ENCODE data around the gene SLC39A7. TPM values are rescaled to one million over a fixed set of nuclear protein-coding genes. Genes with fewer than 3 reads are reported as not detected.

Gene SLC39A7
- total and polyA plus RNA-seq, 2 of the 13 experiments (the other 11 are each of a cell fraction or from before 2014, with no cell fraction given): 142 to 229 TPM

DNA sequence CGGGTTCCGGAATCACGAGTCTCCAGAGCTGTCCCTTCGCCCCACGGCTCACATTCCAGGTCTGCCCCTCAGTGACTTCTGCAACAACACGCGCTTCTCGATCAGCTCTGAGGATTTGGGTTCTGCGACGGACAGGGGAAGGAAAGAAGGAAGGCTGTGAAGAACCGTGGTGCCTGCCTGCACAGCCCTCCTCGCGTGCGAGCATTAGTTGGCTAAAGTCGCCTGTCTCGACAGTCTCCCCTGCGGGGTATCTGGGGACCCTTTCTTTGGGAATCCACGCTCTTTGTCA lies 47.9 kb downstream of the SLC39A7 start (continued):
- TF ChIP-seq THYN1 (CRISPR knock-in tag; IDR thresholded peaks at IDR 0.05; ENCODE audit: borderline replicate concordance, low read depth) (no peak), GZF1 (CRISPR knock-in tag; IDR thresholded peaks at IDR 0.05) (no peak), ONECUT2 (CRISPR knock-in tag; IDR thresholded peaks at IDR 0.05) (no peak), NRL (CRISPR knock-in tag; IDR thresholded peaks at IDR 0.05; ENCODE audit: borderline replicate concordance) (no peak), PBX2 (CRISPR knock-in tag; IDR thresholded peaks at IDR 0.05) (no peak), ZNF180 (CRISPR knock-in tag; IDR thresholded peaks at IDR 0.05; ENCODE audit: borderline replicate concordance, low read depth) (no peak), RFXANK (CRISPR knock-in tag; IDR thresholded peaks at IDR 0.05) (no peak), ZNF577 (CRISPR knock-in tag; IDR thresholded peaks at IDR 0.05; ENCODE audit: borderline replicate concordance, low read depth) (no peak), KLF11 (CRISPR knock-in tag; IDR thresholded peaks at IDR 0.05) (peak; percentile 6; the same call in 1 of the 2 replicates), SRSF9 (IDR thresholded peaks at IDR 0.05; ENCODE audit: borderline replicate concordance, insufficient read depth, low read depth, low read length, poor library complexity, severe bottlenecking) (no peak), RBM22 (optimal IDR thresholded peaks at IDR 0.05; ENCODE audit: low read length) (no peak), LCORL (IDR thresholded peaks at IDR 0.05) (no peak), LCORL (CRISPR knock-in tag; IDR thresholded peaks at IDR 0.05) (no peak), SMARCC2 (IDR thresholded peaks at IDR 0.05) (no peak), SIX4 (CRISPR knock-in tag; IDR thresholded peaks at IDR 0.05) (no peak), ZFP36L1 (CRISPR knock-in tag; IDR thresholded peaks at IDR 0.05) (no peak), ZNF317 (CRISPR knock-in tag; IDR thresholded peaks at IDR 0.05) (no peak), POLR2G (IDR thresholded peaks at IDR 0.05; ENCODE audit: low read depth, low read length) (no peak), STAG1 (CRISPR knock-in tag; IDR thresholded peaks at IDR 0.05) (no peak), ZNF282 (IDR thresholded peaks at IDR 0.05; ENCODE audit: partially characterized antibody) (no peak), GABPA (IDR thresholded peaks at IDR 0.05; ENCODE audit: low read depth, low read length) (no peak), GABPA (CRISPR knock-in tag; IDR thresholded peaks at IDR 0.05; ENCODE audit: low read depth) (no peak), ETV5 (CRISPR knock-in tag; IDR thresholded peaks at IDR 0.05; ENCODE audit: borderline replicate concordance) (no peak), WIZ (CRISPR knock-in tag; IDR thresholded peaks at IDR 0.05) (no peak)
- TF ChIP-seq, protein P1, sequence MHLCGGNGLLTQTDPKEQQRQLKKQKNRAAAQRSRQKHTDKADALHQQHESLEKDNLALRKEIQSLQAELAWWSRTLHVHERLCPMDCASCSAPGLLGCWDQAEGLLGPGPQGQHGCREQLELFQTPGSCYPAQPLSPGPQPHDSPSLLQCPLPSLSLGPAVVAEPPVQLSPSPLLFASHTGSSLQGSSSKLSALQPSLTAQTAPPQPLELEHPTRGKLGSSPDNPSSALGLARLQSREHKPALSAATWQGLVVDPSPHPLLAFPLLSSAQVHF (CRISPR knock-in tag; IDR thresholded peaks at IDR 0.05): no peak
- TF ChIP-seq, protein P2, sequence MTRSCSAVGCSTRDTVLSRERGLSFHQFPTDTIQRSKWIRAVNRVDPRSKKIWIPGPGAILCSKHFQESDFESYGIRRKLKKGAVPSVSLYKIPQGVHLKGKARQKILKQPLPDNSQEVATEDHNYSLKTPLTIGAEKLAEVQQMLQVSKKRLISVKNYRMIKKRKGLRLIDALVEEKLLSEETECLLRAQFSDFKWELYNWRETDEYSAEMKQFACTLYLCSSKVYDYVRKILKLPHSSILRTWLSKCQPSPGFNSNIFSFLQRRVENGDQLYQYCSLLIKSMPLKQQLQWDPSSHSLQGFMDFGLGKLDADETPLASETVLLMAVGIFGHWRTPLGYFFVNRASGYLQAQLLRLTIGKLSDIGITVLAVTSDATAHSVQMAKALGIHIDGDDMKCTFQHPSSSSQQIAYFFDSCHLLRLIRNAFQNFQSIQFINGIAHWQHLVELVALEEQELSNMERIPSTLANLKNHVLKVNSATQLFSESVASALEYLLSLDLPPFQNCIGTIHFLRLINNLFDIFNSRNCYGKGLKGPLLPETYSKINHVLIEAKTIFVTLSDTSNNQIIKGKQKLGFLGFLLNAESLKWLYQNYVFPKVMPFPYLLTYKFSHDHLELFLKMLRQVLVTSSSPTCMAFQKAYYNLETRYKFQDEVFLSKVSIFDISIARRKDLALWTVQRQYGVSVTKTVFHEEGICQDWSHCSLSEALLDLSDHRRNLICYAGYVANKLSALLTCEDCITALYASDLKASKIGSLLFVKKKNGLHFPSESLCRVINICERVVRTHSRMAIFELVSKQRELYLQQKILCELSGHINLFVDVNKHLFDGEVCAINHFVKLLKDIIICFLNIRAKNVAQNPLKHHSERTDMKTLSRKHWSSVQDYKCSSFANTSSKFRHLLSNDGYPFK (CRISPR knock-in tag; IDR thresholded peaks at IDR 0.05; ENCODE audit: borderline replicate concordance): no peak
- TF ChIP-seq, protein P3, sequence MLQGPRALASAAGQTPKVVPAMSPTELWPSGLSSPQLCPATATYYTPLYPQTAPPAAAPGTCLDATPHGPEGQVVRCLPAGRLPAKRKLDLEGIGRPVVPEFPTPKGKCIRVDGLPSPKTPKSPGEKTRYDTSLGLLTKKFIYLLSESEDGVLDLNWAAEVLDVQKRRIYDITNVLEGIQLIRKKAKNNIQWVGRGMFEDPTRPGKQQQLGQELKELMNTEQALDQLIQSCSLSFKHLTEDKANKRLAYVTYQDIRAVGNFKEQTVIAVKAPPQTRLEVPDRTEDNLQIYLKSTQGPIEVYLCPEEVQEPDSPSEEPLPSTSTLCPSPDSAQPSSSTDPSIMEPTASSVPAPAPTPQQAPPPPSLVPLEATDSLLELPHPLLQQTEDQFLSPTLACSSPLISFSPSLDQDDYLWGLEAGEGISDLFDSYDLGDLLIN (CRISPR knock-in tag; IDR thresholded peaks at IDR 0.05; ENCODE audit: borderline replicate concordance): no peak
- TF ChIP-seq, protein P4, sequence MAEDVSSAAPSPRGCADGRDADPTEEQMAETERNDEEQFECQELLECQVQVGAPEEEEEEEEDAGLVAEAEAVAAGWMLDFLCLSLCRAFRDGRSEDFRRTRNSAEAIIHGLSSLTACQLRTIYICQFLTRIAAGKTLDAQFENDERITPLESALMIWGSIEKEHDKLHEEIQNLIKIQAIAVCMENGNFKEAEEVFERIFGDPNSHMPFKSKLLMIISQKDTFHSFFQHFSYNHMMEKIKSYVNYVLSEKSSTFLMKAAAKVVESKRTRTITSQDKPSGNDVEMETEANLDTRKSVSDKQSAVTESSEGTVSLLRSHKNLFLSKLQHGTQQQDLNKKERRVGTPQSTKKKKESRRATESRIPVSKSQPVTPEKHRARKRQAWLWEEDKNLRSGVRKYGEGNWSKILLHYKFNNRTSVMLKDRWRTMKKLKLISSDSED (CRISPR knock-in tag; IDR thresholded peaks at IDR 0.05): no peak
